ENCODE data around the gene SENP8.

SENP8 gene

DNA sequence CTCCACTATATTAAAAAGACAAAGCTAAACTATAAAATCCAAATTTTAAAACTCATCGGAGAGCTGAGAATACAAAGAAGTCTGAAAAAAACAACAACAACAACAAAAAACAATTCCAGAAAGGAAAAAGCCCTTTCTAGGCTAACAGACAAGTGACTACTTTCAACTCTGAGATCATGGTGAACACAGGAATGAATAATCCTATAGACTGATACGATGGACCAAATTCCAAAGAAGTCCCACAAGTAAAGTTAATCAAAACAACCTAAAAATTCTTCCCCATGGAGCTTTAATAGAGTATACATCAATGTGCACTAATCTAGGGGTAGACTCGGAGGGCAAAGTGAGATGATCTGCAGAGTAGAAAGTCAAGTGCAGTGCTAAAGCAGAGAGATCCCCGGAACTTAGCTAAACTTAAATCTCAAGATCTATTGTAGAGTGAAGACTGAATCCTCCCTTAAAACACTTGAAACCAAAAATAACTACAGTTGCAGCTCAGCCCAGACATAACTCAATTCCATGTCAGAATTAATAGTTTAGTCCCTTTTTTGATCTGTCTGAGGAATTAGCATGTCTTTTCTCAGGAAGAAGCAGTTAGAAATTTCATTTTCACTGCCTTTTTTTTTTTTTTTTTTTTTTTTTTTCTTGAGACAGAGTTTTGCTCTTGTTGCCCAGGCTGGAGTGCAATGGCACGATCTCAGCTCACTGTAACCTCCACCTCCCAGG lies 43.7 kb upstream of the SENP8 start:
- TF ChIP-seq TCF12 (IDR thresholded peaks at IDR 0.05; ENCODE audit: low read depth), result no peak
- TF ChIP-seq, protein P1, sequence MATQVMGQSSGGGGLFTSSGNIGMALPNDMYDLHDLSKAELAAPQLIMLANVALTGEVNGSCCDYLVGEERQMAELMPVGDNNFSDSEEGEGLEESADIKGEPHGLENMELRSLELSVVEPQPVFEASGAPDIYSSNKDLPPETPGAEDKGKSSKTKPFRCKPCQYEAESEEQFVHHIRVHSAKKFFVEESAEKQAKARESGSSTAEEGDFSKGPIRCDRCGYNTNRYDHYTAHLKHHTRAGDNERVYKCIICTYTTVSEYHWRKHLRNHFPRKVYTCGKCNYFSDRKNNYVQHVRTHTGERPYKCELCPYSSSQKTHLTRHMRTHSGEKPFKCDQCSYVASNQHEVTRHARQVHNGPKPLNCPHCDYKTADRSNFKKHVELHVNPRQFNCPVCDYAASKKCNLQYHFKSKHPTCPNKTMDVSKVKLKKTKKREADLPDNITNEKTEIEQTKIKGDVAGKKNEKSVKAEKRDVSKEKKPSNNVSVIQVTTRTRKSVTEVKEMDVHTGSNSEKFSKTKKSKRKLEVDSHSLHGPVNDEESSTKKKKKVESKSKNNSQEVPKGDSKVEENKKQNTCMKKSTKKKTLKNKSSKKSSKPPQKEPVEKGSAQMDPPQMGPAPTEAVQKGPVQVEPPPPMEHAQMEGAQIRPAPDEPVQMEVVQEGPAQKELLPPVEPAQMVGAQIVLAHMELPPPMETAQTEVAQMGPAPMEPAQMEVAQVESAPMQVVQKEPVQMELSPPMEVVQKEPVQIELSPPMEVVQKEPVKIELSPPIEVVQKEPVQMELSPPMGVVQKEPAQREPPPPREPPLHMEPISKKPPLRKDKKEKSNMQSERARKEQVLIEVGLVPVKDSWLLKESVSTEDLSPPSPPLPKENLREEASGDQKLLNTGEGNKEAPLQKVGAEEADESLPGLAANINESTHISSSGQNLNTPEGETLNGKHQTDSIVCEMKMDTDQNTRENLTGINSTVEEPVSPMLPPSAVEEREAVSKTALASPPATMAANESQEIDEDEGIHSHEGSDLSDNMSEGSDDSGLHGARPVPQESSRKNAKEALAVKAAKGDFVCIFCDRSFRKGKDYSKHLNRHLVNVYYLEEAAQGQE (IDR thresholded peaks at IDR 0.05; ENCODE audit: low read depth), result no peak

DNA sequence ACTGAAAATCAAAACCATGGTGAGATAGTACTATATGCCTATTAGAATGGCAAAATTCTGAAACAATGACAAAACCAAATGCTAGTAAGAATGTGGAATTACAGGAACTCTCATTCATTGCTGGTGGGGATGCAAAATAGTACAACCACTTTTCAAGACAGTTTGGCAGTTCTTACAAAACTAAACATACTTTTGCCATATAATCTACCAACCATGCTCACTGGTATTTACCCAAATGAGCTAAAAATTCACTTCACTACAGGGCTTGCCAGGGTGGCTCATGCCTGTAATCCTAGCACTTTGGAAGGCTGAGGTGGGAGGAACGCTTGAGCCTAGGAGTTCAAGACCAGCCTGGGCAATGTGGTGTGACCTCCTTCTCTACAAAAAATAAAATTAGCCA lies 40.3 kb upstream of the SENP8 start:
- TF ChIP-seq EGR1 (IDR thresholded peaks at IDR 0.05) (no peak), NFIC (IDR thresholded peaks at IDR 0.05) (no peak), TCF12 (IDR thresholded peaks at IDR 0.05; ENCODE audit: low read depth) (no peak), TEAD4 (IDR thresholded peaks at IDR 0.05) (no peak), CREB1 (IDR thresholded peaks at IDR 0.05; ENCODE audit: low read depth) (no peak), TAF1 (IDR thresholded peaks at IDR 0.05; ENCODE audit: low read depth) (no peak), YY1 (IDR thresholded peaks at IDR 0.05; ENCODE audit: low read depth) (no peak), CEBPB (IDR thresholded peaks at IDR 0.05) (no peak), FOXM1 (IDR thresholded peaks at IDR 0.05; ENCODE audit: borderline replicate concordance, low read depth) (no peak), RAD21 (IDR thresholded peaks at IDR 0.05; ENCODE audit: low read depth) (no peak)
- TF ChIP-seq, protein P2, sequence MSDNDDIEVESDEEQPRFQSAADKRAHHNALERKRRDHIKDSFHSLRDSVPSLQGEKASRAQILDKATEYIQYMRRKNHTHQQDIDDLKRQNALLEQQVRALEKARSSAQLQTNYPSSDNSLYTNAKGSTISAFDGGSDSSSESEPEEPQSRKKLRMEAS (IDR thresholded peaks at IDR 0.05), result no peak

DNA sequence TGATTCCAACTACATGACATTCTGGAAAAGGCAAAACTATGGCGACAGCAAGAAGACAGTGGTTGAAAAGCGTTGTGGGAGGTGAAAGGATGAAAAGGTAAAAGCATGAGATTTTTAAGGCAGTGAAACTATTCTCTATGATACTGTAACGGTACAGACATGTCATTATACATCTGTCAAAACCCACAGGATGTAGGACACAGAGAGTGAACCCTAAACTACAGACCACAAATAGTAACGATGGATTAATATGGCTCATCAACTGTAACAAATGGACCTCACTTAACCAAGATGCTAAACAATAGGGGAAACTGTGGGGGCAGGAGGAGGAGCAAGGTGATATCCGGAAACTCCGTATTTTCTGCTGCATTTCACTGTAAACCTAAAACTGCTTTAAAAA lies 39.3 kb upstream of the SENP8 start:
- TF ChIP-seq, protein P3, sequence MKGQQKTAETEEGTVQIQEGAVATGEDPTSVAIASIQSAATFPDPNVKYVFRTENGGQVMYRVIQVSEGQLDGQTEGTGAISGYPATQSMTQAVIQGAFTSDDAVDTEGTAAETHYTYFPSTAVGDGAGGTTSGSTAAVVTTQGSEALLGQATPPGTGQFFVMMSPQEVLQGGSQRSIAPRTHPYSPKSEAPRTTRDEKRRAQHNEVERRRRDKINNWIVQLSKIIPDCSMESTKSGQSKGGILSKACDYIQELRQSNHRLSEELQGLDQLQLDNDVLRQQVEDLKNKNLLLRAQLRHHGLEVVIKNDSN (IDR thresholded peaks at IDR 0.05), result no peak
- TF ChIP-seq TCF12 (IDR thresholded peaks at IDR 0.05; ENCODE audit: low read depth), result no peak
- no peak for TF ChIP-seq YY1 (IDR thresholded peaks at IDR 0.05; ENCODE audit: low read depth)

DNA sequence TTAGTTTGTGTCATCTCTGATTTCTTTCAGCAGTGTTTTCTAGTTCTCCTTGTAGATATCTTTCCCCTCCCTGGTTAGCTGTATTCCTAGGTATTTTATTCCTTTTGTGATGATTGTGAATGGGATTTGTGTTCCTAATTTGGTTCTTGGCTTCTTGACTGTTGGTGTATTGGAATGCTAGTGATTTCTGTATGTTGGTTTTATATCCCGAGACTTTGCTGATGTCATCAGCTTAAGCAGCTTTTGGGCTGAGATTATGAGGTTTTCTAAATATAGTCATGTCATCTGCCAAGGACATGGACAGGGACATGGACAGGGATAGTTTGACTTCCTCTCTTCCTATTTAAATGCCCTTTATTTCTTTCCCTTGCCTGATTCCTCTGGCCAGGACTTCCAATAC lies 36.0 kb upstream of the SENP8 start:
- TF ChIP-seq TCF12 (IDR thresholded peaks at IDR 0.05; ENCODE audit: low read depth) (no peak), FOXM1 (IDR thresholded peaks at IDR 0.05; ENCODE audit: borderline replicate concordance, low read depth) (no peak), CREB1 (IDR thresholded peaks at IDR 0.05; ENCODE audit: low read depth) (no peak), RAD21 (IDR thresholded peaks at IDR 0.05; ENCODE audit: low read depth) (no peak), CEBPB (IDR thresholded peaks at IDR 0.05) (no peak), YY1 (IDR thresholded peaks at IDR 0.05; ENCODE audit: low read depth) (no peak), TEAD4 (IDR thresholded peaks at IDR 0.05) (no peak), TAF1 (IDR thresholded peaks at IDR 0.05; ENCODE audit: low read depth) (no peak), EP300 (IDR thresholded peaks at IDR 0.05; ENCODE audit: borderline replicate concordance) (no peak), NFIC (IDR thresholded peaks at IDR 0.05) (no peak), ZBTB7A (IDR thresholded peaks at IDR 0.05; ENCODE audit: low read depth) (no peak), EGR1 (IDR thresholded peaks at IDR 0.05) (no peak)
- TF ChIP-seq, protein P2 (IDR thresholded peaks at IDR 0.05), result no peak
- TF ChIP-seq, protein P3 (IDR thresholded peaks at IDR 0.05), result no peak
- TF ChIP-seq, protein P1 (IDR thresholded peaks at IDR 0.05; ENCODE audit: low read depth), result no peak

DNA sequence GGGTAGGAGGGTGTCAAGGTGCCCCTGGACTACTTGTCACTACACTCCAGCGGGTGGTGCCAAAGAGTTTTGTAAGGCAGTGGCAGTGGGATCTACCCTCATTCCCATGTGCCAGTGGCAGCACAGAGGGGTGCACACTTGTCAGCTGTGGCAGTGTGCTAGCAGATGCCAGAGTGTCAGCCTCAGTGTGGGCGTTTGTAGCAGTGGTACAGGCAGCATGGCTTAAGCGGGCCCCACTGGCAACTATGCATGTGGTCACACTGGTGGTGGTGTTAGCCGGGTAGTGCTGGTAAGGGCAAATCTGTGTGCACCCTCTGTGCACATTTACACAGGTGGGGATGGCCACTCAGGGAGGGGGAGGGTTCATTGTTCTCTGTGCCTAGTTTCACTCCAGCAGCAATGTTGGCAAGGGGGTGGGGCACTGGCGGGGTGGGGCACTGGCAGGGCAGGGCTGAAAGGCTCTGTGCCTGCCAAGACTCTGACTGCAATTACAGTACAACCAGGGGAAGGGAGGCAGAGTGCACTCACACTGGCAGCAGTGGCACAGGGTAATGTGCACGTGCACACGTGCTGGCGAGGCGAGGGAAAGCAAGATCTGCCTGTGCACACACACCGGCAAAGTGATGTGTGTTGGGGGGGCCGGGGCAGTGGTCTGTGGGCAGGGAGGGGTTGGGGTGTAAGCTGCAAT lies 32.0 kb upstream of the SENP8 start:
- peak; percentile 21; the same call in 1 of the 2 replicates for TF ChIP-seq RAD21 (IDR thresholded peaks at IDR 0.05; ENCODE audit: low read depth)
- TF ChIP-seq, protein P3 (IDR thresholded peaks at IDR 0.05), result no peak
- no peak for TF ChIP-seq YY1 (IDR thresholded peaks at IDR 0.05; ENCODE audit: low read depth)
- TF ChIP-seq, protein P2 (IDR thresholded peaks at IDR 0.05), result peak; percentile 54; the same call in 1 of the 2 replicates
- no peak for TF ChIP-seq CEBPB (IDR thresholded peaks at IDR 0.05)

Data from Ishikawa (cell line).